Mesenchymal stem cell (in vitro differentiated cells and primary cell): ENCODE results near the gene C2CD3.
"Not testable (repeated sequence)": the region's sequence is repeated elsewhere in the genome, so short reads cannot be mapped to it uniquely, and the experiment has no call there.

Source experiments
- DNase-seq: peaks from one replicate; pipeline ENCODE4 v3.0.0-alpha.2; 2013
- H2AFZ ChIP-seq: one replicate; pipeline ENCODE4 v1.6.1; 2013; ENCODE audit warnings: low read depth, mild to moderate bottlenecking, control low read depth, inconsistent platforms, low read length, moderate library complexity
- H2AK5ac ChIP-seq: 2 replicates; pipeline ENCODE4 v1.6.1; 2013; ENCODE audit warnings: low read length, moderate library complexity, mild to moderate bottlenecking, inconsistent platforms; ENCODE audit not compliant: severe bottlenecking
- H2BK120ac ChIP-seq: one replicate; pipeline ENCODE4 v1.6.1; 2013; ENCODE audit warnings: low read depth, mild to moderate bottlenecking, inconsistent platforms, low read length, moderate library complexity
- H2BK12ac ChIP-seq, 2 experiments: one replicate each; pipeline ENCODE4 v1.6.1; 2013; ENCODE audit warnings: inconsistent platforms in 2 of 2, low read length in 2 of 2, mild to moderate bottlenecking in 2 of 2, moderate library complexity in 2 of 2, control low read depth in 1 of 2
- H2BK15ac ChIP-seq: one replicate; pipeline ENCODE4 v1.6.1; 2013; ENCODE audit warnings: mild to moderate bottlenecking, low read depth, inconsistent platforms; ENCODE audit not compliant: poor library complexity, severe bottlenecking
- H2BK5ac ChIP-seq: 2 replicates; pipeline ENCODE4 v1.6.1; 2013; ENCODE audit warnings: low read depth, mild to moderate bottlenecking, low read length, control low read depth, inconsistent platforms; ENCODE audit not compliant: poor library complexity, severe bottlenecking
- H3K14ac ChIP-seq, 2 experiments: one replicate each; pipeline ENCODE4 v1.6.1; 2013; ENCODE audit warnings: inconsistent platforms in 2 of 2, low read length in 2 of 2, control low read depth in 1 of 2, mild to moderate bottlenecking in 1 of 2, moderate library complexity in 1 of 2
- H3K18ac ChIP-seq, 2 experiments: one replicate each; pipeline ENCODE4 v1.6.1; 2013; ENCODE audit warnings: inconsistent platforms in 2 of 2, low read length in 2 of 2, control low read depth in 1 of 2, low read depth in 1 of 2, mild to moderate bottlenecking in 1 of 2
- H3K23ac ChIP-seq, 2 experiments: one replicate each; pipeline ENCODE4 v1.6.1; 2013; ENCODE audit warnings: inconsistent platforms in 2 of 2, low read length in 2 of 2, mild to moderate bottlenecking in 2 of 2, moderate library complexity in 2 of 2, control low read depth in 1 of 2
- H3K27ac ChIP-seq: 2 replicates; pipeline ENCODE4 v1.5.1; 2013; ENCODE audit warnings: mild to moderate bottlenecking, moderate library complexity, low read length, control low read depth, inconsistent platforms; ENCODE audit not compliant: poor library complexity, severe bottlenecking
- H3K27me3 ChIP-seq, 2 experiments: 2 replicates each; pipeline versions ENCODE4 v1.6.1 to v1.7.0; 2013; ENCODE audit warnings: low read length in 2 of 2, mild to moderate bottlenecking in 2 of 2, moderate library complexity in 2 of 2, control low read depth in 1 of 2, inconsistent platforms in 1 of 2; ENCODE audit not compliant: control insufficient read depth in 1 of 2, insufficient read depth in 1 of 2
- H3K36me3 ChIP-seq, 2 experiments: 2 replicates each; pipeline versions ENCODE4 v1.6.1 to v1.7.0; 2013; ENCODE audit warnings: low read length in 2 of 2, control low read depth in 1 of 2, inconsistent platforms in 1 of 2, low read depth in 1 of 2, mild to moderate bottlenecking in 1 of 2; ENCODE audit not compliant: insufficient read depth in 2 of 2, control insufficient read depth in 1 of 2
- H3K4ac ChIP-seq, 2 experiments: one replicate each; pipeline ENCODE4 v1.6.1; 2013; ENCODE audit warnings: inconsistent platforms in 2 of 2, low read length in 2 of 2, mild to moderate bottlenecking in 2 of 2, moderate library complexity in 2 of 2, control low read depth in 1 of 2, low read depth in 1 of 2
- H3K4me1 ChIP-seq: 2 replicates; pipeline ENCODE4 v1.6.1; 2013; ENCODE audit warnings: low read depth, low read length, control low read depth; ENCODE audit not compliant: control insufficient read depth, insufficient read depth
- H3K4me2 ChIP-seq: 2 replicates; pipeline ENCODE4 v1.6.1; 2013; ENCODE audit warnings: low read length, mild to moderate bottlenecking, inconsistent platforms; ENCODE audit not compliant: poor library complexity, severe bottlenecking
- H3K4me3 ChIP-seq, 2 experiments: 2 replicates each; pipeline versions ENCODE4 v1.5.1 to v1.7.0; 2013; ENCODE audit warnings: low read length in 2 of 2, mild to moderate bottlenecking in 2 of 2, control low read depth in 1 of 2, low read depth in 1 of 2; ENCODE audit not compliant: insufficient read depth in 1 of 2
- H3K79me1 ChIP-seq: replicated peaks from 2 replicates; pipeline ENCODE4 v1.6.1; 2013; ENCODE audit warnings: mild to moderate bottlenecking, control low read depth, low read length, inconsistent platforms; ENCODE audit not compliant: poor library complexity, severe bottlenecking
- H3K9ac ChIP-seq: 2 replicates; pipeline ENCODE4 v1.7.0; 2013; ENCODE audit warnings: mild to moderate bottlenecking, low read length, moderate library complexity
- H3K9me3 ChIP-seq: 2 replicates; pipeline ENCODE4 v1.7.0; 2013; ENCODE audit warnings: mild to moderate bottlenecking, low read length; ENCODE audit not compliant: control insufficient read depth
- H4K8ac ChIP-seq: one replicate; pipeline ENCODE4 v1.6.1; 2013; ENCODE audit warnings: inconsistent platforms, mild to moderate bottlenecking, low read length, moderate library complexity
- H4K91ac ChIP-seq: one replicate; pipeline ENCODE4 v1.6.1; 2013; ENCODE audit warnings: mild to moderate bottlenecking, low read length, inconsistent platforms
- WGBS: methylation state at CpG from one replicate; pipeline ENCODE4 v1.1.7; 2013; ENCODE audit warnings: mixed read lengths; 5-methylcytosine and 5-hydroxymethylcytosine counted together

Gene C2CD3

GRCh38 chr11:74086242-74086884, 84.4 kb downstream of the C2CD3 start:
- Histone ChIP-seq H3K4me3 (no peak overlapping the region), H3K9me3 (no peaks in the 10 kb centered on the region), H3K27ac (no peak overlapping the region), H3K36me3 (peaks cover 12 to 70% of the 10 kb centered on the region in 2 experiments), H2AFZ (no peak overlapping the region), H3K9ac (no peak overlapping the region), H3K14ac (no peak overlapping the region), H2BK12ac (no peak overlapping the region), H3K4me2 (no peak overlapping the region), H3K18ac (no peak overlapping the region), H3K4ac (no peak overlapping the region), H2AK5ac (no peak overlapping the region), H3K79me1 (no peaks in the 10 kb centered on the region), H4K91ac (no peak overlapping the region), H4K8ac (no peak overlapping the region), H2BK15ac (no peak overlapping the region), H3K4me1 (peaks cover 4% of the 10 kb centered on the region), H2BK120ac (no peak overlapping the region), H3K27me3 (no peaks in the 10 kb centered on the region), H2BK5ac (no peak overlapping the region), H3K23ac (no peak overlapping the region)
- WGBS, result 97% methylated on average over 5 of the region's 5 CpGs
- DNase-seq, result no peak

DNA sequence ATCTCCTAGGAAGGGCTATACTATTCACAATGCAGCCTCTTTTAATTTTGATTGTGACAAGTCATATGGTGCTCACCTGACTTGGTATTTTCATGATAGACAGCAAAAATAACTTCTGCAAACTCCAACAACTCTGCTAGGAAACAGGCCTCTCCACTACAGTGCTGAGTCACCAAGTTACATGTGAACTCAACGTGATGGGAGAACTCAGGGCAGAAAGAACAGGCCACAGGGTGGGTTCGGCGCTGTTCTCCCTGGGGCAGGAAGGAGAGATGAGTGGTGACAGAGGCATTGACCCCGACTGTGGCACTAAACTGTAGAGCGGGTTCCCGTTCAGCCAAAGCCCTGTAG, 85.3 kb downstream of the C2CD3 start:
- DNase-seq, result no peak
- Histone ChIP-seq H3K4me2 (no peak overlapping the region), H3K36me3 (peaks cover 12 to 70% of the 10 kb centered on the region in 2 experiments), H3K79me1 (no peaks in the 10 kb centered on the region), H3K4ac (no peak overlapping the region), H2BK15ac (no peak overlapping the region), H3K4me1 (peaks cover 2% of the 10 kb centered on the region), H3K14ac (no peak overlapping the region), H3K9ac (no peak overlapping the region), H3K27me3 (no peaks in the 10 kb centered on the region), H2BK12ac (no peak overlapping the region), H2AK5ac (no peak overlapping the region), H4K91ac (no peak overlapping the region), H4K8ac (no peak overlapping the region), H2BK5ac (no peak overlapping the region), H3K9me3 (no peaks in the 10 kb centered on the region), H2AFZ (no peak overlapping the region), H3K18ac (no peak overlapping the region), H3K4me3 (no peak overlapping the region), H3K23ac (no peak overlapping the region), H2BK120ac (no peak overlapping the region), H3K27ac (no peak overlapping the region)
- WGBS, result 88% methylated on average over 5 of the region's 6 CpGs

- H3K4me1 ChIP-seq, result no peaks in the 10 kb centered on the region
- H2AFZ ChIP-seq, result no peak overlapping the region
- no peak overlapping the region for H4K8ac ChIP-seq
- 83% methylated on average over 2 of the region's 2 CpGs for WGBS
- H2BK12ac ChIP-seq, result no peak overlapping the region
- no peak overlapping the region for H3K4me3 ChIP-seq
- no peak overlapping the region for H3K18ac ChIP-seq
- no peak overlapping the region for H3K4ac ChIP-seq
- H3K9ac ChIP-seq, result peak overlapping the region; percentile 54
- peaks cover 10 to 66% of the 10 kb centered on the region in 2 experiments for H3K36me3 ChIP-seq
- no peak overlapping the region for H2BK120ac ChIP-seq
- H2BK15ac ChIP-seq, result no peak overlapping the region
- no peak overlapping the region for H3K14ac ChIP-seq
- no peak overlapping the region for H4K91ac ChIP-seq
- no peaks in the 10 kb centered on the region for H3K9me3 ChIP-seq
- no peak overlapping the region for H2BK5ac ChIP-seq
- H3K27me3 ChIP-seq, result no peaks in the 10 kb centered on the region
- no peak overlapping the region for H3K4me2 ChIP-seq
- no peaks in the 10 kb centered on the region for H3K79me1 ChIP-seq
- peak overlapping the region; percentile 47 for H3K27ac ChIP-seq
- H3K23ac ChIP-seq, result no peak overlapping the region
- H2AK5ac ChIP-seq, result no peak overlapping the region
- DNase-seq, result no peak
Measured at GRCh38 chr11:74084796-74085541, 85.8 kb downstream of the C2CD3 start.

- H3K27me3 ChIP-seq, H3K9me3 ChIP-seq, H3K27ac ChIP-seq, H2AFZ ChIP-seq, H3K23ac ChIP-seq, DNase-seq, H3K14ac ChIP-seq, H2BK15ac ChIP-seq, H2BK12ac ChIP-seq, H2AK5ac ChIP-seq, H3K9ac ChIP-seq, H4K8ac ChIP-seq, H2BK5ac ChIP-seq, H2BK120ac ChIP-seq, H3K4me3 ChIP-seq, H3K18ac ChIP-seq, H3K4me2 ChIP-seq, H3K79me1 ChIP-seq, H4K91ac ChIP-seq, H3K4me1 ChIP-seq, H3K4ac ChIP-seq: not testable (repeated sequence)
- H3K36me3 ChIP-seq, result peaks cover 8 to 61% of the 10 kb centered on the region in 2 experiments
- WGBS, result 98% methylated on average over 3 of the region's 4 CpGs
Measured at GRCh38 chr11:74083927-74084326, 86.9 kb downstream of the C2CD3 start.
